Measurements from ENCODE around the gene PSMD8.

PSMD8 gene

GRCh38 chr19:38377052-38377451 lies 2.7 kb downstream of the PSMD8 start:
- H3K4me3 ChIP-seq (ENCODE audit: low read depth, low read length) = no peak overlapping the region
- DNase-seq (ENCODE audit: low read depth) = no peak
- TF ChIP-seq CTCF (IDR thresholded peaks at IDR 0.05; ENCODE audit: low read depth, low read length) = no peak
- TF ChIP-seq MAX (IDR thresholded peaks at IDR 0.05; ENCODE audit: low read depth, low read length) = no peak

GRCh38 chr19:38378866-38379265 lies 4.5 kb downstream of the PSMD8 start:
- no peak overlapping the region for H3K4me3 ChIP-seq (ENCODE audit: low read depth, low read length)
- TF ChIP-seq MYC (IDR thresholded peaks at IDR 0.05; ENCODE audit: low read depth, low read length) = no peak
- TF ChIP-seq MAX (IDR thresholded peaks at IDR 0.05; ENCODE audit: low read depth, low read length) = no peak
- no peak for TF ChIP-seq CTCF (IDR thresholded peaks at IDR 0.05; ENCODE audit: low read depth, low read length)
- no peak for TF ChIP-seq POLR2A (IDR thresholded peaks at IDR 0.05; ENCODE audit: extremely low read depth, insufficient read length)
- no peak for DNase-seq (ENCODE audit: low read depth)

- no peak for TF ChIP-seq MYC (IDR thresholded peaks at IDR 0.05; ENCODE audit: low read depth, low read length)
- TF ChIP-seq POLR2A (IDR thresholded peaks at IDR 0.05; ENCODE audit: extremely low read depth, insufficient read length) = no peak
- TF ChIP-seq CTCF (IDR thresholded peaks at IDR 0.05; ENCODE audit: low read depth, low read length) = no peak
- TF ChIP-seq MAX (IDR thresholded peaks at IDR 0.05; ENCODE audit: low read depth, low read length) = no peak
- no peak overlapping the region for H3K4me3 ChIP-seq (ENCODE audit: low read depth, low read length)
- no peak for DNase-seq (ENCODE audit: low read depth)
These were observed 6.8 kb downstream of the PSMD8 start for GRCh38 chr19:38381138-38381537.

GRCh38 chr19:38383184-38383583 lies 8.8 kb downstream of the PSMD8 start:
- no peak for DNase-seq (ENCODE audit: low read depth)
- H3K4me3 ChIP-seq (ENCODE audit: low read depth, low read length) = no peak overlapping the region
- no peak for TF ChIP-seq MYC (IDR thresholded peaks at IDR 0.05; ENCODE audit: low read depth, low read length)
- no peak for TF ChIP-seq CTCF (IDR thresholded peaks at IDR 0.05; ENCODE audit: low read depth, low read length)
- no peak for TF ChIP-seq POLR2A (IDR thresholded peaks at IDR 0.05; ENCODE audit: extremely low read depth, insufficient read length)
- TF ChIP-seq MAX (IDR thresholded peaks at IDR 0.05; ENCODE audit: low read depth, low read length) = no peak

- no peak overlapping the region for H3K4me3 ChIP-seq (ENCODE audit: low read depth, low read length)
- no peak for DNase-seq (ENCODE audit: low read depth)
- TF ChIP-seq MYC (IDR thresholded peaks at IDR 0.05; ENCODE audit: low read depth, low read length) = no peak
- no peak for TF ChIP-seq CTCF (IDR thresholded peaks at IDR 0.05; ENCODE audit: low read depth, low read length)
- no peak for TF ChIP-seq POLR2A (IDR thresholded peaks at IDR 0.05; ENCODE audit: extremely low read depth, insufficient read length)
- no peak for TF ChIP-seq MAX (IDR thresholded peaks at IDR 0.05; ENCODE audit: low read depth, low read length)
These were observed 9.4 kb downstream of the PSMD8 start for GRCh38 chr19:38383743-38384142.

All from NB4 (cell line).